Endothelial cell of umbilical vein (primary cell): ENCODE measurements around the gene PRRC2B. TPM values are rescaled to one million over a fixed set of nuclear protein-coding genes. Genes with fewer than 3 reads are reported as not detected.

Source experiments
- BruUV-seq: library from RNA; stranded (reverse); fragments of 400-500 nt; replicated peaks from 2 replicates; lab custom pipeline; 2021; lab: Mats Ljungman, UMichigan
- CTCF ChIA-PET: fragments of 300-600, 350-600 bp; sonication (Branson Sonifier 250); formaldehyde crosslinking; loops from one replicate; lab custom pipeline; 2021; ENCODE audit warnings: antibody characterized with exemption, inconsistent platforms; lab: Charles Lee
- POLR2A ChIA-PET: fragments of 300-600, 350-600 bp; sonication (Branson Sonifier 250); formaldehyde crosslinking; loops from one replicate; lab custom pipeline; 2021; ENCODE audit warnings: antibody characterized with exemption, inconsistent platforms; lab: Charles Lee
- DNase-seq: peaks from one replicate; pipeline ENCODE4 v3.0.0-alpha.2; 2011; ENCODE audit warnings: low read depth, low spot score
- FAIRE-seq: peaks from 2 replicates; lab custom pipeline; 2011; peaks lifted over from hg19 to GRCh38; lab: Jason Lieb, UNC
- H2AFZ ChIP-seq: 2 replicates; pipeline ENCODE4 v1.6.0; 2012; ENCODE audit warnings: low read depth, low read length, control low read depth, inconsistent platforms
- H3K27ac ChIP-seq: 2 replicates; pipeline ENCODE4 v1.5.1; 2011; ENCODE audit warnings: low read depth, mild to moderate bottlenecking, control low read depth, low read length, moderate library complexity; ENCODE audit not compliant: insufficient read depth
- H3K27me3 ChIP-seq, 2 experiments: 2 replicates each; pipeline versions ENCODE4 v1.6.0 to v1.6.1; 2011; ENCODE audit warnings: low read length in 2 of 2, mixed read lengths in 1 of 2; ENCODE audit not compliant: control insufficient read depth in 2 of 2, insufficient read depth in 2 of 2
- H3K36me3 ChIP-seq, 2 experiments: 2 replicates in 1 of 2; 3 replicates in 1 of 2; pipeline ENCODE4 v1.5.1; 2011; ENCODE audit warnings: low read length in 2 of 2, mild to moderate bottlenecking in 1 of 2, moderate library complexity in 1 of 2; ENCODE audit not compliant: control insufficient read depth in 2 of 2, insufficient read depth in 2 of 2; ENCODE audit errors: extremely low read depth in 1 of 2
- H3K4me1 ChIP-seq: 3 replicates; pipeline ENCODE4 v1.5.1; 2011; ENCODE audit warnings: mild to moderate bottlenecking, low read length; ENCODE audit not compliant: control insufficient read depth, insufficient read depth; ENCODE audit errors: extremely low read depth
- H3K4me2 ChIP-seq: 2 replicates; pipeline ENCODE4 v1.6.1; 2011; ENCODE audit warnings: low read length, control low read depth, mixed read lengths; ENCODE audit not compliant: insufficient read depth
- H3K4me3 ChIP-seq, 3 experiments: fragments of 200-600 bp in 1 of 3; sonication (generic), shearing (Covaris generic) in 1 of 3; replicated peaks in 1 of 3; 2 replicates each; pipeline ENCODE4 v1.5.1; 2011 to 2016; ENCODE audit warnings: control low read depth in 3 of 3, low read length in 3 of 3, mild to moderate bottlenecking in 2 of 3, inconsistent platforms in 1 of 3, low read depth in 1 of 3, moderate library complexity in 1 of 3; ENCODE audit not compliant: insufficient read depth in 1 of 3
- H3K79me2 ChIP-seq: 2 replicates; pipeline ENCODE4 v1.6.0; 2012; ENCODE audit warnings: low read length, inconsistent platforms; ENCODE audit not compliant: control insufficient read depth, insufficient read depth
- H3K9ac ChIP-seq: replicated peaks from 2 replicates; pipeline ENCODE3; 2011; ENCODE audit warnings: low read length, control low read depth; ENCODE audit not compliant: insufficient read depth; ENCODE audit errors: extremely low read depth
- H3K9me1 ChIP-seq: replicated peaks from 3 replicates; pipeline ENCODE4 v1.6.0; 2011; ENCODE audit warnings: mild to moderate bottlenecking, low read length; ENCODE audit not compliant: control insufficient read depth, insufficient read depth; ENCODE audit errors: extremely low read depth
- H3K9me3 ChIP-seq: replicated peaks from 2 replicates; pipeline ENCODE4 v1.5.1; 2012; ENCODE audit warnings: low read length, inconsistent platforms; ENCODE audit not compliant: control insufficient read depth, insufficient read depth
- H4K20me1 ChIP-seq: replicated peaks from 2 replicates; pipeline ENCODE3; 2011; ENCODE audit warnings: mild to moderate bottlenecking, low read length; ENCODE audit not compliant: control insufficient read depth, insufficient read depth; ENCODE audit errors: extremely low read depth
- CTCF ChIP-seq, 2 donors: IDR thresholded peaks; 1 replicate in 1 of 2; 2 replicates in 1 of 2; pipeline ENCODE4 v1.5.1; 2011; ENCODE audit warnings: low read length in 2 of 2, mild to moderate bottlenecking in 2 of 2, moderate library complexity in 2 of 2, control low read depth in 1 of 2, inconsistent platforms in 1 of 2, low read depth in 1 of 2; ENCODE audit not compliant: insufficient read depth in 1 of 2; ENCODE audit errors: extremely low read depth in 1 of 2
- EZH2 ChIP-seq: IDR thresholded peaks from 2 replicates; pipeline ENCODE4 v1.6.1; 2012; ENCODE audit warnings: borderline replicate concordance, low read depth, mild to moderate bottlenecking, moderate library complexity, low read length, inconsistent platforms; ENCODE audit not compliant: severe bottlenecking
- FOS ChIP-seq: IDR thresholded peaks from 2 replicates; pipeline ENCODE4 v1.6.1; 2011; ENCODE audit warnings: mild to moderate bottlenecking, low read length, moderate library complexity, borderline replicate concordance; ENCODE audit not compliant: insufficient read depth
- GATA2 ChIP-seq: IDR thresholded peaks from 2 replicates; pipeline ENCODE4 v1.7.0; 2011; ENCODE audit warnings: low read depth, mild to moderate bottlenecking, moderate library complexity, mixed read lengths, low read length; ENCODE audit not compliant: insufficient read length, insufficient read depth
- JUN ChIP-seq: IDR thresholded peaks from 2 replicates; pipeline ENCODE4 v1.6.1; 2011; ENCODE audit warnings: borderline replicate concordance, low read depth; ENCODE audit not compliant: insufficient read length, insufficient read depth
- MYC ChIP-seq: IDR thresholded peaks from one replicate; pipeline ENCODE4 v1.6.1; 2011; ENCODE audit warnings: mild to moderate bottlenecking, low read depth, low read length
- POLR2A ChIP-seq: IDR thresholded peaks from 2 replicates; pipeline ENCODE4 v1.6.1; 2012; ENCODE audit warnings: low read depth, mild to moderate bottlenecking, control low read depth, low read length
- POLR2AphosphoS5 ChIP-seq: IDR thresholded peaks from 2 replicates; pipeline ENCODE4 v1.6.1; 2012; ENCODE audit warnings: low read depth, mild to moderate bottlenecking, control low read depth, low read length, moderate library complexity; ENCODE audit not compliant: insufficient read depth
- dilution Hi-C: fragments of 300-500 bp; cut with MboI; formaldehyde crosslinking; loops from one replicate; pipeline ENCODE4 v1.15.0; 2019; ENCODE audit warnings: low sequenced_read_pairs; ENCODE audit not compliant: extremely low pct_ligation_motif_present
- intact Hi-C: fragments of 100-400 bp; cut with micrococcal nuclease; formaldehyde crosslinking; loops from one replicate; pipeline ENCODE4 v1.10.0; 2022
- polyA plus RNA-seq, 4 experiments: library from polyadenylated mRNA; depleted of rRNA in 3 of 4; stranded (reverse) in 3 of 4; unstranded in 1 of 4; fragments of >200 nt; gene quantifications; 2 replicates each; pipeline versions ENCODE4 v1.2.1 to v1.2.3, GENCODE V29; 2011 to 2012; ENCODE audit warnings: missing spikeins in 1 of 4
- total RNA-seq: library from RNA; stranded (reverse); gene quantifications from 2 replicates; pipeline ENCODE4 v1.2.3, GENCODE V29; 2021
- TF ChIP-seq, protein P1 (sequence below): IDR thresholded peaks from 2 replicates; pipeline ENCODE4 v1.6.1; 2011; ENCODE audit not compliant: insufficient read depth, insufficient read length

PRRC2B gene
- total and polyA plus RNA-seq, 2 donors (not counting 3 experiments of a cell fraction or from before 2014, with no cell fraction given), result 35.6 to 256 TPM

DNA sequence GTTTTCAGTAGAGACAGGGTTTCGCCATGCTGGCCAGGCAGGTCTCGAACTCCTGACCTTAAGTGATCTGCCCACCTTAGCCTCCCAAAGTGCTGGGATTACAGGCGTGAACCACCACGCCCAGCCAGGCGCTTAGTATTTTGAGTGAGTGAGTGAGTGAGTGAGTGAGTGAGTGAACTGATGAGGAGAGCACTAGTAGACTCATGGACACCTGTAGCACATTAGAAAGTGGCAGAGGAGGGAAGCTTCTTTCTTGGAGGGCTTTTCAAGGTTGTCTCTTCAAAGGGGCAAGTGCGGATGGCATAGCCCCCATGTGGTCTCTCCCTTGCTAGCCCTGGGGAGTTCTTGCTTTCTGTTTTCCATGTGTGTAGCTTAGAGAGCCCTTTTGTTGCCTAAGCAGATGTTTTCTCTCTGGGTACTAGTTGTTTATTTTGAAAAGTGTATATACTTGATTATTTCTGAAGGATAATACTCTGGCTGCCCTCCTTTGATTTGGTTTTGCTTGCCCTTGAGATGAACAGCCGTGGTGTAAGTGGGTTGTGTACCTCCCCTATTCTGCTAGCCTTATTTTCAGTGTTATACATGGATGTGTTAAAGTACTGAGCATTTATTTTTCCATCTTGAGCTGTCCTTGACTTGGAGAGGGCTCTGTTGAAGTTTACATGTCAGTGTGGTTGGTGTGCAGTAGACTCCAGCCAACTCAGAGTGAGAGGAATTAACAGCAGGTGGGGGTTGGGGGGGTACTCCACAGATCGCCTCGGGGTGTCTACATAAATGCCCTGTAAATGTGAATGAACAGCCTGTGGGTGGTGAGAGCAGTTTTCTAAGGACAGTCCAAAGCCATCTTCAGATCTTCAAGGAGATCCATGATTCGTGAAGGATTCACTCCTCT, 35.5 kb downstream of the PRRC2B start:
- peaks cover 15 to 20% of the 10 kb centered on the region in 2 experiments for H3K36me3 ChIP-seq
- H3K4me2 ChIP-seq, result no peak overlapping the region
- H3K79me2 ChIP-seq, result peaks cover 90% of the 10 kb centered on the region
- intact Hi-C loops (no loop called here), dilution Hi-C loops (no loop called here)
- no peaks in the 10 kb centered on the region for H3K9me1 ChIP-seq
- no peak overlapping the region for H3K27ac ChIP-seq
- FAIRE-seq (no peak), DNase-seq (no peak)
- TF ChIP-seq, protein P1, sequence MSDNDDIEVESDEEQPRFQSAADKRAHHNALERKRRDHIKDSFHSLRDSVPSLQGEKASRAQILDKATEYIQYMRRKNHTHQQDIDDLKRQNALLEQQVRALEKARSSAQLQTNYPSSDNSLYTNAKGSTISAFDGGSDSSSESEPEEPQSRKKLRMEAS, result no peak
- no peak for TF ChIP-seq GATA2
- no peak for TF ChIP-seq FOS
- TF ChIP-seq MYC, result no peak
- no peak for TF ChIP-seq POLR2AphosphoS5
- TF ChIP-seq POLR2A, result no peak
- no peak for TF ChIP-seq EZH2
- TF ChIP-seq JUN, result no peak
- no peak for TF ChIP-seq CTCF (IDR thresholded peaks at IDR 0.05; ENCODE audit: extremely low read depth in 1 of 2, insufficient read depth in 1 of 2, low read depth in 1 of 2, low read length in 2 of 2)
- no TSS peak for BruUV-seq
- CTCF ChIA-PET, result interaction anchor here (0.6 to 1.5 kb wide), 3 partner anchors 23 to 63 kb away, joined by 3 to 4 read pairs (median 3); no protein-coding TSS in a partner anchor
- no peak overlapping the region for H2AFZ ChIP-seq
- no peak overlapping the region for H3K4me3 ChIP-seq
- H3K27me3 ChIP-seq, result no peaks in the 10 kb centered on the region
- POLR2A ChIA-PET, result no interaction called here
- peaks cover 17% of the 10 kb centered on the region for H3K4me1 ChIP-seq
- H3K9ac ChIP-seq, result no peak overlapping the region
- no peaks in the 10 kb centered on the region for H4K20me1 ChIP-seq
- H3K9me3 ChIP-seq, result no peaks in the 10 kb centered on the region
